ENCODE measurements around the gene SAMD7.

SAMD7 gene

DNA sequence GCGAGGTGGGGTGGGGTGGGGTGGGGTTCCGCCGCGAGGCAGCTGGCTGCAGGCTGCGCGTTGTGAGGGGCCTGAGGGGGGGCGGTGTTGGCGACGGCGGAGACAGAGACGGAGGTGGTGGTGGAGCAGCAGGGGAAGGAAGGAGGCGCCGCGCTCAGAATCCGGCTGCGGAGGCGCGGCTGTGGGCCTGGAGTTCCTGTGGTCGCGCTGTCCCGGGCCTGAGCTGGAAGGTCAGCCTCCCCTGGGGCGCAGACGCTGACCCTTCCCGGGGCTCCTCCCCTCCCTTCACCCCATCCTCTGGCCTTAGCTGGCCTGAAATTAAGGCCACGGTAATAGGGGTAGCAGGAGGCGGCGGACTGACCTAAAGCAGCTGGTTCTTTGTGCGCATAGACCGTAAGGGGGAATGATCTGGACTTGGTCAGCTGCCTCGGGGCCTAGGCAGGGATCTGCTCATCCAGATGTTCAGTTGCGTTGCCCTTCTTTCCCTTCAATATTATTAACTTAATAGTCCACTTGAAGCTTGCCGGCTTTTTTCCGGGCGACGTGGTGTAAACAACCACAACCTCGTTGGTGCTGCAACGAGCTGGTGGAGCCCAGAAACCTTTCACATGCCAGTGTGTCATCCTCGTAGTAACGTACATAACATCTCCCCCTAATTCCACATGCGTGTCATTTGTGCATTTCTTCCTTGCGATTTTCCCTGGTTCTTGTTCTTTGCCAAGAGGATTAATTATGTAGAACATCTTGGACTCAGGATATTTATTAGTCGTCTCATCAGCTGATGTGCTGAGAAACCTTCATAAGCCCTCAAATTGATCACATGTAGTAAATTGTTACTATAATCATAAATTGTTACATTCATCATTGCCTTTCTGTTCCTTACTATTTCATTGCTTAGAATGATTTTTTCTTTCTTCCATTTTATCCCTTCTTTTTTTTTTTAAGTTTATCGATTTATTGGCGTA lies 55.9 kb downstream of the SAMD7 start:
- DNase-seq (ENCODE audit: low spot score), result peak; percentile 72

DNA sequence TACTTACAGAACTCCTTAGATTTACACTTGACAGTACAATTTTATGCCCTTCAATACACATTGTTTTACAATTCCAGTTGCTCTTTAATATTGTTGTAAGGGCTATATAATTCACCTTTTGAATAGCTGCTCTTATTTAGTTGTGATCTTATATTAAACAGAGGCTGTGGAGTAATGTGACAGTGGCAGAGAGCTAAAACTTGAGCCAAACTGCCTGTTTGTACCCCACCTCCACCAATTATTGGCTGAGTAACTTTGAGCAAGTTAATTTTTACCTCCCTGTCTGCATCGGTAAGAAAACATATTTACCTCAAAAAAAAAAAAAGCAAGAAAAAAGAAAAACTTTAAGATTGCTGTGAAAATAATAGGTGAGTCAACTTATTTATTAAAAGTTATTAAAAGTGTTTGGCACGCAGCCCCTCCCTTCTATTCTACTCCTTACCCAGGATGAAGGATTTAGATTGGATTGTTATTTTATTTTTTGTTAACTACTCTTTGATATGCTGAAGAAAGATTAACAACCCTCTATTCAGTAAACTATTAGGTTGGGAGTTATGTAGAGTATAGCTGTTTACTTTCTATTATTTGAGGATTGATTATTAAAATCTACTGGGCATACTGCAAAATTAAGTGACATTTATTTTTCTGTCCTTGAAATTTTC lies 57.0 kb downstream of the SAMD7 start:
- no peak for DNase-seq (ENCODE audit: low spot score)

DNA sequence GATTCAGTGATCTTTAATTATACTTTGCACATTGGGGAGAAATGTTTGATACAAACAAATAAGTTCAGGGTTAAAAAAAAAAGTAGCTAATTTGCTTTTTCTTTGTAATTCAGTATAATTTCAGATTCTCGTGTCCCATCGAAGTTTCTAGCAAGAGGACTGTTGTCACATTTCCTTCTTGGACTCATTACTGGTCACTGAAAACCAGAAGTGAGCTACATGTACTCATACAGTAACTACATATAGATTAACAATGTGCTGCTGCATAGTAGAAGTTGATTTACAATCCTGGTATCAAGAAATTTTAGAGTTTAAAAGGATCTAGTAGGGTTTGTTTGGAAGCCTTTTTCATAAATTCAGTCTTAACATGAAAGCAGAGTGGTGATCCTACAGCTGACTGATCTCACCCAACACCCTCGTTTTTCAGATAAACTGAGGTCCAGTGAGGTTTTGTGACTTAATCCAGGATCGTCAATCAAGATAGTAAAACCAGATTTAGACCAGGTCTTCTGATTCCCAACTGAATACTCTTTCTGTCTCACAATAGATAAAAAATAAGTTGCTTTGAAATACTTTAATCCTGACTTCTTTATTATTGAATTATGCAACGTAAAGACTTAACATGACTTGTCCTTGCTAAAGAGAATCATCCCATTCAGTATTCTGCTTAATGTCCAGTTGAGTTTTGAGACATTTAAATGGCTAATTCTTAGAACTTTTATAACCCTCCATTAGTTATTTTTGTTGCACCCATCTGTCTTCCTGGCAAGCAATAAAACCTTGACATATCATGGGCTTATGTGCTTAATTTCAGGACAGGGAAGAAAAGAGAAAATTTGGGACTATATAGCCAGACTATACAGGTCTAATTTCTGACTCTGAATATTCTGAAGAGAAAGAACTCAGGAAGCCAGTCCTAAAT lies 58.1 kb downstream of the SAMD7 start:
- DNase-seq (ENCODE audit: low spot score), result no peak

DNA sequence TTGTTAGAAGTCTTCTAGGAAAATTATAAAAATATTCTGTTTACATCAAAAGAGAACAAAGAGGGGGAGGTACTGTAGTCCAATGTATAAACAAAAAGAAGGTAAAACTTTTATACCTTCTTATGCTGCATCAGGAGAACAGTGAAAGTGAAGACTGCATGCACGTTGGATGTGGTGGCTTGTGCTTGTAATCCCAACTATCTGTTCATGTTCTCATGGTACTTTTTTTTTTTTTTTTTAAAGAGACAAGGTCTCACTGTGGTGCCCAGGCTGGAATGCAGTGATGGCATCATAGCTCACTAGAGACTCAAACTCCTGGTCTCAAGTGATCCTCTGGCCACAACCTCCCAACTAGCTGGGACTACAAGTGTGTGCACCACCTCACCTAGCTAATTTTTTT lies 59.5 kb downstream of the SAMD7 start:
- DNase-seq (ENCODE audit: low spot score), result no peak

DNA sequence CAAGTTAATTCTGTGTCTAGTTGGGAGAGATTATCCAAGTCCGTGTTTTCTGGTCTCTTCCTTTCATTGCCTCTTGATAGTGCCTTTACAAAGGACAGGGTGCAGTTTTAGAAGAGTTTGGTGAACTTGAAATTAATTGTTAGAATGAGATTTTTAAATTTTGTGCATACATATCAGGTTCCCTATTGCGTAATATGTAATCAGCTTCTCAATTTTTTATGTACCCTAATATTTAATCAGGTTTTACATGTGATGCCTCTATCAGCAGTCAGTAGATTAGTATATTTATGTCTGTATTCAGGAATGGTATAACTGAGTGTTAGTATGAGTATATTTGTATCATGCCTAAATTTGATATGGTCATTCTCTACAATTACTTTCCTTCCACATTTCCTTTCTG lies 60.1 kb downstream of the SAMD7 start:
- no peak for DNase-seq (ENCODE audit: low spot score)

DNA sequence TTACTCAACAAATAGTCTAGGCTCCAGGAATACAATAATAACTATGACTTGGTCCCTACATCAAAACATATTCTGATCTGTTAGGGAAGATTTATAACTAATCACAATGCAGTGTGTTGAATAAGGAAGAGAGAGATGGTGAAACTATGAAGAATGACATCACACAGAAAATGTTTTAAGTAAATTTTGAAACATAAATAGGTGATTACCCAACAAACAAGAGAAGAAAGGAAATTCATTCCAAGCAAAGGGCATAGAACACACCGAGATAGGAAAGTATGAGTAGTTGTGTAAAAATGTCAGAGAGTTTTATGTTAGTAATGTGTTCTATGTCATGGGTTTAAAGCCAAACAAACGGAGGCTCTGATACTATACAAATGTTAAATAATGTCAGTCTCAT lies 68.7 kb downstream of the SAMD7 start:
- DNase-seq (ENCODE audit: low spot score), result no peak

DNA sequence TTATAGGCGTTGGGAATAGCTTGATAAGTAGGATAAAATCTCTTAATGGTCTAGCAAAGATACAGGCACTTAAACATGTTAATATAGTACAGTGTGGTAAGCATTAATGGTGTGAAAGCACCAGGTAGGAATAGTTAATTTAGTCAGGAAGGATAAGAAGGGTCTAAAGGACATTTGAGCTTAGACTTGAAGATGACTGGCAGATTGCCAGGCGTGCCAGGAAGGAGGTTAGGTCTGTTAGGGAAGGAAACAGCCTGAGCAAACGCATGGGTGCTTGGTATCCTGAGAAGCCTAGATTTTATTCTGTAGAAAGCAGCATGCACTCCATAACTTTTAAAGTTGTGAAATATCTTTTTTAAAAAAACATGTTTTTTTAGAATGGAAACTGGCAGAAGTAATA lies 72.9 kb downstream of the SAMD7 start:
- DNase-seq (ENCODE audit: low spot score), result no peak

All from left forelimb (tissue), 1 donor.